NCI-H2171 (cell line): ENCODE data around the gene NAALADL2.
A peak's percentile ranks its signal among the peaks of the same experiment; 100 is the strongest.
"Not testable (repeated sequence)": the region's sequence is repeated elsewhere in the genome, so short reads cannot be mapped to it uniquely, and the experiment has no call there.

Source experiments
- DNase-seq: peaks from one replicate; lab custom pipeline; 2025; lab: John Stamatoyannopoulos, UW

The NAALADL2 gene

GRCh38 chr3:175422744-175423143, 563.6 kb downstream of the NAALADL2 start:
- no peak for DNase-seq

GRCh38 chr3:175423848-175424247, 564.7 kb downstream of the NAALADL2 start:
- DNase-seq = not testable (repeated sequence)

- DNase-seq = no peak
Observed at GRCh38 chr3:175426805-175427204, 567.7 kb downstream of the NAALADL2 start.

- no peak for DNase-seq
Observed at GRCh38 chr3:175428466-175428865, 569.3 kb downstream of the NAALADL2 start.

GRCh38 chr3:175430983-175431773, 572.0 kb downstream of the NAALADL2 start:
- DNase-seq = no peak

- peak; percentile 59 for DNase-seq
Observed at GRCh38 chr3:175432376-175433025, 573.4 kb downstream of the NAALADL2 start.

GRCh38 chr3:175433026-175433674, 574.0 kb downstream of the NAALADL2 start:
- DNase-seq = no peak

- peak; percentile 80 for DNase-seq
Observed at GRCh38 chr3:175434561-175434960, 575.4 kb downstream of the NAALADL2 start.

GRCh38 chr3:175443682-175444081, 584.5 kb downstream of the NAALADL2 start:
- no peak for DNase-seq

- no peak for DNase-seq
Observed at GRCh38 chr3:175445741-175446140, 586.6 kb downstream of the NAALADL2 start.

- no peak for DNase-seq
Observed at GRCh38 chr3:175447521-175447920, 588.4 kb downstream of the NAALADL2 start.

- DNase-seq = no peak
Observed at GRCh38 chr3:175453361-175453760, 594.2 kb downstream of the NAALADL2 start.

- no peak for DNase-seq
Observed at GRCh38 chr3:175456466-175456865, 597.3 kb downstream of the NAALADL2 start.

DNA sequence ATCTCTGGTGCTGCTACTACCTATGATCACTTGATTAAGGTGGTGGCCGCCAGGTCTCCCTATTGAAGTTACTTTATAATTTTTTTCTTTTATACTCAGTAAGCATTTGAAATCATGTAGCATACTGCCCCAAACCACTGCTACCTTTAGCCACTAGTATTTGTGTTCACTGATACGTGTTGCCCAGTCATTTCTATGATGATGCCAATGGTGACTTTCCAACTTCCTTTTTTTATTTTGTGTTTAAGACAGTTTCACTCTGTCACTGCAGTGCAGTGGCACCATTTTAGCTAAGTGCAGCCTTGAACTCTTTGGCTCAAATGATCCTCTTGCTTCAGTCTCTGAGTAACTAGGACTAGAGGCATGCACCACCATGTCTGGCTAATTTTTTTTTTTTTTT, 598.2 kb downstream of the NAALADL2 start:
- DNase-seq = no peak

DNA sequence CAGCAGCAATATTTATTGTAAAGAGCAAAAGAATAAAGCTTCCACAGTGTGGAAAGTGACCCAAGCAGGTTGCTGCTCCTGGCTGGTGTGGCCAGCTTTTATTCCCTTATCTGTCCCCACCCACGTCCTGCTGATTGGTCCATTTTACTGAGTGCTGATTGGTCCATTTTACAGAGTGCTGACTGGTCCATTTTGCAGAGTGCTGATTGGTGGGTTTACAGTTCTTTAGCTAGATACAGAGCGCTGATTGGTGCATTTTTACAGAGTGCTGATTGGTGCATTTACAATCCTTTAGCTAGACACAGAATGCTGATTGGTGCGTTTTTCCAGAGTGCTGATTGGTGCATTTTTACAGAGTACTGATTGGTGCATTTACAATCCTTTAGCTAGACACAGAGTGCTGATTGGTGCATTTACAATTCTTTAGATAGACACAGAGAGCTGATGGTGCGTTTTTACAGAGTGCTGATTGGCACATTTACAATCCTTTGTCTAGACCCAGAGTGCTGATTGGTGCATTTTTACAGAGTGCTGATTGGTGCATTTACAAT, 601.8 kb downstream of the NAALADL2 start:
- DNase-seq = not testable (repeated sequence)

DNA sequence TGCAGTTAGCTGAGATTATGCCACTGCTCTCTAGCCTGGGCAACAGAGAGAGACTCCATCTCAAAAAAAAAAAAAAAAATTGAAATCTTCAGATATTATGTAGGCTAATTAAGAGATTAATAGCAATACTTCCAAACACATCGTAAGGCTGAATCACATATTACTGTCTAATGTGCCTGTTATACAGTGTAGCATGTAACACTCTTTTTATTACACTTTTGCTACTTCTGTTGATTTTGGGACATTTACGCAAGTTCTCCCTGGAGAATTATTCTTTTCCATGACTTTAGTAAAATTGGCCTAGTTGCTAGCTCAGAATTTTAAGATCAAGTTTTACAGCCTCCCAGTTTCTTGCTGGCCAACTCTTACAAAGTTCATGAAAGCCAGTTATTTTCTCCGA, 605.2 kb downstream of the NAALADL2 start:
- no peak for DNase-seq

DNA sequence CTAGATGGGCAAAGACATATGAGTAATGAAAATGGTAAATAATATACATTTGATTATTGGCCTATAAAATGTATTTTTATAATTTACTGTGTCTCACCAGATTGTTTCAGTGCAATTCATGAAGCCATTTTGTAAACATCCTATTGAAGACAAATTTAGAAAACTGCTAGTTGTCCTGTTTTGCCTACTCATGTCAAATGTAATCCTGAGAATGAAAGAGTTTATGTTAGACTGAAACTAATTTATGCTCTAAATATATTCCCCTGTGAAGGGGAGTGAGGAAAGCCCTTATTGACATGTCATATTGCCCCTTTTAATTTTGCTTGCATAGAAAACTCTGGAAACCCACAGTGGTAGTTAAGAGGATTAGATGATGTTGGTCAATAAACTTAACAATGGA, 610.0 kb downstream of the NAALADL2 start:
- no peak for DNase-seq

GRCh38 chr3:175475765-175476164, 616.6 kb downstream of the NAALADL2 start:
- no peak for DNase-seq

- no peak for DNase-seq
Observed at GRCh38 chr3:175476489-175476888, 617.4 kb downstream of the NAALADL2 start.

- DNase-seq = no peak
Observed at GRCh38 chr3:175477651-175478224, 618.6 kb downstream of the NAALADL2 start.

GRCh38 chr3:175478301-175478700, 619.2 kb downstream of the NAALADL2 start:
- no peak for DNase-seq

DNA sequence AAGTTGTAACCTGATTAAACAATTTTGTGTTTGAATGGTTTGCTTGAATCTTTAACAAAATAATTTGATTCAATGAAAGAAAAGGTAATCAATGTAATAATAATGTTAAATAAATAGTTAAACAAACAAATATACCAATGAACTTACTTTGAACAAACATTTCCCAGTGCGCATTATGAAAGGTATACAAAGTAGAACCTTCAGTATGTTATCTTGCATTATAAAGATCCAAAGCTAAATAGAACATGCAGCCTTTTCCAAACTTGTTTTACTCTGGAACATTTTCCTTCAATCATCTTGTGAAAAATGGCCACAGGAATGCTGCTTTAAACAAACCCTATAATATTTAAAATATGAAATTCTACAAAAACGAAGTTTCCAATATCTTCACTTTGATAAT, 620.0 kb downstream of the NAALADL2 start:
- no peak for DNase-seq
